ENCODE measurements around the gene MAD1L1.

MAD1L1 gene

DNA sequence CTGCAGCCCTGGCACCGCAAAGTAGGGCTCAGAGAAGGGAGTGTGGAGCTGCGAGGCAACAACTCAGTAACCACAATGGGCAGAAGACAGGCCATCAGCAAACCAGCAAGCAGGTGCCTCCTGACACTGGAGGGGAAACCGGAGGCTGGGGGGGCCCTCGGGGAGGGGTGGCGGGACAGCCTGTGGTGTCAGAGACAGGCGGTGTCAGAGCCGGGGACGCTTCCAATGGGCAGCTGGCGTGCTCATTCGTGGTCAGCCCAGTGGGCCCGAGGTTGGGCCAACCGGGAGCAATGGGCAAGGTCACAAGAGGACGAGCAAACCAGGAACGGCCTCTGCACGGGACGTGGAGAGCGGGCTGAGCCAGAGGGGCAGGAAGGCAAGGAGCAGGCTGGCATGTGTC is 158.1 kb downstream of the MAD1L1 start:
- H3F3A ChIP-seq (ENCODE audit: insufficient read depth) = no peaks in the 10 kb centered on the region
- H3K27me3 ChIP-seq (ENCODE audit: low read length) = no peaks in the 10 kb centered on the region
- H4K20me1 ChIP-seq (ENCODE audit: low read depth, low read length) = no peaks in the 10 kb centered on the region
- H3K9me3 ChIP-seq (ENCODE audit: insufficient read depth, low read length) = no peaks in the 10 kb centered on the region
- H3K4me3 ChIP-seq (ENCODE audit: insufficient read depth, low read length, poor library complexity, severe bottlenecking) = no peak overlapping the region
- no peak overlapping the region for H3K27ac ChIP-seq (ENCODE audit: low read depth, low read length)
- H3K9ac ChIP-seq (ENCODE audit: low read length) = no peak overlapping the region
- no peaks in the 10 kb centered on the region for H3K9me2 ChIP-seq (replicated peaks; ENCODE audit: insufficient read depth, low read length)
- TF ChIP-seq, protein P1, sequence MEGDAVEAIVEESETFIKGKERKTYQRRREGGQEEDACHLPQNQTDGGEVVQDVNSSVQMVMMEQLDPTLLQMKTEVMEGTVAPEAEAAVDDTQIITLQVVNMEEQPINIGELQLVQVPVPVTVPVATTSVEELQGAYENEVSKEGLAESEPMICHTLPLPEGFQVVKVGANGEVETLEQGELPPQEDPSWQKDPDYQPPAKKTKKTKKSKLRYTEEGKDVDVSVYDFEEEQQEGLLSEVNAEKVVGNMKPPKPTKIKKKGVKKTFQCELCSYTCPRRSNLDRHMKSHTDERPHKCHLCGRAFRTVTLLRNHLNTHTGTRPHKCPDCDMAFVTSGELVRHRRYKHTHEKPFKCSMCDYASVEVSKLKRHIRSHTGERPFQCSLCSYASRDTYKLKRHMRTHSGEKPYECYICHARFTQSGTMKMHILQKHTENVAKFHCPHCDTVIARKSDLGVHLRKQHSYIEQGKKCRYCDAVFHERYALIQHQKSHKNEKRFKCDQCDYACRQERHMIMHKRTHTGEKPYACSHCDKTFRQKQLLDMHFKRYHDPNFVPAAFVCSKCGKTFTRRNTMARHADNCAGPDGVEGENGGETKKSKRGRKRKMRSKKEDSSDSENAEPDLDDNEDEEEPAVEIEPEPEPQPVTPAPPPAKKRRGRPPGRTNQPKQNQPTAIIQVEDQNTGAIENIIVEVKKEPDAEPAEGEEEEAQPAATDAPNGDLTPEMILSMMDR (IDR thresholded peaks at IDR 0.05; ENCODE audit: insufficient read depth, low read length, poor library complexity, severe bottlenecking) = no peak
- TF ChIP-seq EZH2phosphoT487 (conservative IDR thresholded peaks at IDR 0.05; ENCODE audit: low read length) = no peak
- H3K79me2 ChIP-seq (ENCODE audit: insufficient read depth, low read length) = no peaks in the 10 kb centered on the region
- H2AFZ ChIP-seq (ENCODE audit: low read depth, low read length, severe bottlenecking) = no peak overlapping the region
- no peaks in the 10 kb centered on the region for H3K36me3 ChIP-seq (ENCODE audit: low read length)
- H3K4me2 ChIP-seq (ENCODE audit: low read depth, low read length, poor library complexity, severe bottlenecking) = no peak overlapping the region

DNA sequence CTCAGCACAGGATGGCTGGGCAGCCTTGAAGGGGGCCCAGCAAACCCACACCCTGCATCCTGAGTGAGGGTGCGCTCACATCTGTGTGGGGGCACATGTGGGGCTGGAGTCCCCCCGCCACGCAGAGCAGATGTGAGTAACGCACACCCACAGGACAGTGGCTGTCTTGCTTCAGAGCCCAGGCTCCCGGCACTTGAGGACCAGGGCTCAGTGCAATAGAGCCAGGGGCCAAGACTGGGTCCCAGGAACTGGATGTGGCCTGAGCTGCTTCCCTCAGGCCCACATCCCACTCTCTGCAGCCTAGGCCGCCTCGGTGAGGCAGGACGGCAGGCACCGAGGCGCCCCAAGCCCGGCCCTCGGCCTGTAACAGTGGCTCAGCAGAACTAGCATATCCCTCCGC is 159.9 kb downstream of the MAD1L1 start:
- H3K36me3 ChIP-seq (ENCODE audit: low read length) = no peaks in the 10 kb centered on the region
- no peak overlapping the region for H3K27ac ChIP-seq (ENCODE audit: low read depth, low read length)
- H3K27me3 ChIP-seq (ENCODE audit: low read length) = no peaks in the 10 kb centered on the region
- no peaks in the 10 kb centered on the region for H3K9me2 ChIP-seq (replicated peaks; ENCODE audit: insufficient read depth, low read length)
- no peak overlapping the region for H3K9ac ChIP-seq (ENCODE audit: low read length)
- H4K20me1 ChIP-seq (ENCODE audit: low read depth, low read length) = no peaks in the 10 kb centered on the region
- no peaks in the 10 kb centered on the region for H3K79me2 ChIP-seq (ENCODE audit: insufficient read depth, low read length)
- H2AFZ ChIP-seq (ENCODE audit: low read depth, low read length, severe bottlenecking) = no peak overlapping the region
- H3K4me2 ChIP-seq (ENCODE audit: low read depth, low read length, poor library complexity, severe bottlenecking) = no peak overlapping the region
- no peaks in the 10 kb centered on the region for H3F3A ChIP-seq (ENCODE audit: insufficient read depth)
- no peaks in the 10 kb centered on the region for H3K9me3 ChIP-seq (ENCODE audit: insufficient read depth, low read length)
- TF ChIP-seq EZH2phosphoT487 (conservative IDR thresholded peaks at IDR 0.05; ENCODE audit: low read length) = no peak
- no peak overlapping the region for H3K4me3 ChIP-seq (ENCODE audit: insufficient read depth, low read length, poor library complexity, severe bottlenecking)

DNA sequence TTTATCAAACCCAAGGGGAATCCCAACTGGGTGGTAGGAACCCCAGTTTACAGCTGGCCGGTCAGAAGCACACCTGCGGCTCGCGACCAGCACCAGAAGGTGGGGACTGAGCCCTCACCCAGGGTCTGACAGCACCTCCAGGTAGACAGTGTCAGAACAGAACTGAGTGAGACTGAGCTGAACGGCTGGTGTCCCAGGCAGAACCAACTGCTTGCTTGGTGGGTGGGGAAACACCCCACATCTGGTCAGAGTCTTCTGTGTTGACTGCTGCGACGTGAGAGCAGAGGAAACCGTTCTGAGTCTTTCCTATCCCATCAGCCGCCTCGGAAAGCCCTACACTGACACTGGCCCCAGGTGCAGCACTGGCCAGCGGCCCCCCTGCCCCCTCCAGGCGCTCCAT is 160.7 kb downstream of the MAD1L1 start:
- Histone ChIP-seq H3K9ac (ENCODE audit: low read length) (no peak overlapping the region), H3K27me3 (ENCODE audit: low read length) (no peaks in the 10 kb centered on the region), H3F3A (ENCODE audit: insufficient read depth) (no peaks in the 10 kb centered on the region), H2AFZ (ENCODE audit: low read depth, low read length, severe bottlenecking) (no peak overlapping the region), H3K9me2 (replicated peaks; ENCODE audit: insufficient read depth, low read length) (no peaks in the 10 kb centered on the region), H3K9me3 (ENCODE audit: insufficient read depth, low read length) (no peaks in the 10 kb centered on the region), H4K20me1 (ENCODE audit: low read depth, low read length) (no peaks in the 10 kb centered on the region), H3K36me3 (ENCODE audit: low read length) (no peaks in the 10 kb centered on the region), H3K4me2 (ENCODE audit: low read depth, low read length, poor library complexity, severe bottlenecking) (no peak overlapping the region), H3K4me3 (ENCODE audit: insufficient read depth, low read length, poor library complexity, severe bottlenecking) (no peak overlapping the region), H3K79me2 (ENCODE audit: insufficient read depth, low read length) (no peaks in the 10 kb centered on the region), H3K27ac (ENCODE audit: low read depth, low read length) (no peak overlapping the region)
- TF ChIP-seq, protein P1 (IDR thresholded peaks at IDR 0.05; ENCODE audit: insufficient read depth, low read length, poor library complexity, severe bottlenecking) = no peak
- TF ChIP-seq EZH2phosphoT487 (conservative IDR thresholded peaks at IDR 0.05; ENCODE audit: low read length) = no peak

DNA sequence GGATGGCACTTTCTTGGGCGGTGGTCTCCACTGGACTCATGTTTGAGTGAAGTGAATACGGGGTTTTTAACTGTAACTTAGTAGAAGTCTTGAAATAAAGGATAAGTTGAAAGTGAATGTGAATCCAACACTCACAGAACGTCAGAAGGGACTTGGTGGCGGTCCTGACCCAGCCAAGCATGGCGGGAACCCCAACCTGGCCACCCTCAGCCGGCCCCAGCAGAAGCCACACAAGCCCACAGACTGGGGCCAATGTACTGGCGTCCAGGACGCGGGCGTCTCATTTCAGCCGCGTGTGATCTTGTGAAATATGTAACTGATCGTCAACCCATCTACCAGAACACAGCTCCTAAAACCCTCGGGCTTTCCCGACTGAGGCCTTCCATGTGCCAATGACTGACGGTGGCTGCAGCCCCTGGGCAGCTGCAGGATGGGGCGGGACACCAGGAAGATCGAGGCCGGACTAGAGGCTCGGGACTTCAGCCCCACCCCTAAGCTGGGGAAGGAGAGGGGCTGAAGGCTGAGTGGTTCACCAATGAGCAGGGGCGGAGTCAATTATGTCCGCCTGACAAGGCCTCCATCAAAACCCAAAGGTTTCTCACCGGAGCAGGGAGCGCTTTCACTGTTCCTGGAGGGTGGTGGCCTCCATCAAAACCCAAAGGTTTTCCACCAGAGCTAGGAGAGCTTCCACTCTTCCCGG is 161.5 kb downstream of the MAD1L1 start:
- no peak overlapping the region for H2AFZ ChIP-seq (ENCODE audit: low read depth, low read length, severe bottlenecking)
- H3K4me2 ChIP-seq (ENCODE audit: low read depth, low read length, poor library complexity, severe bottlenecking) = no peak overlapping the region
- H3K9me3 ChIP-seq (ENCODE audit: insufficient read depth, low read length) = no peaks in the 10 kb centered on the region
- no peak overlapping the region for H3K9ac ChIP-seq (ENCODE audit: low read length)
- no peaks in the 10 kb centered on the region for H3F3A ChIP-seq (ENCODE audit: insufficient read depth)
- TF ChIP-seq EZH2phosphoT487 (conservative IDR thresholded peaks at IDR 0.05; ENCODE audit: low read length) = no peak
- TF ChIP-seq, protein P1 (IDR thresholded peaks at IDR 0.05; ENCODE audit: insufficient read depth, low read length, poor library complexity, severe bottlenecking) = no peak
- no peaks in the 10 kb centered on the region for H3K36me3 ChIP-seq (ENCODE audit: low read length)
- no peaks in the 10 kb centered on the region for H3K9me2 ChIP-seq (replicated peaks; ENCODE audit: insufficient read depth, low read length)
- no peaks in the 10 kb centered on the region for H3K79me2 ChIP-seq (ENCODE audit: insufficient read depth, low read length)
- no peak overlapping the region for H3K27ac ChIP-seq (ENCODE audit: low read depth, low read length)
- H4K20me1 ChIP-seq (ENCODE audit: low read depth, low read length) = no peaks in the 10 kb centered on the region
- no peaks in the 10 kb centered on the region for H3K27me3 ChIP-seq (ENCODE audit: low read length)
- no peak overlapping the region for H3K4me3 ChIP-seq (ENCODE audit: insufficient read depth, low read length, poor library complexity, severe bottlenecking)
